SJSA1 (cell line): ENCODE measurements around the gene SCARF2. TPM values are rescaled to one million over a fixed set of nuclear protein-coding genes. Genes with fewer than 3 reads are reported as not detected.
"Not testable (repeated sequence)": the region's sequence is repeated elsewhere in the genome, so short reads cannot be mapped to it uniquely, and the experiment has no call there.

Experiments used
- DNase-seq, 2 experiments: peaks; one replicate each; pipeline ENCODE4 v3.0.0-alpha.2; 2015 to 2020; ENCODE audit warnings: low spot score in 2 of 2, low read depth in 1 of 2
- H3K27ac ChIP-seq: fragments of 250-450 bp; sonication (Bioruptor Pico); 2 replicates; pipeline ENCODE4 v1.5.1; 2020; ENCODE audit warnings: mild to moderate bottlenecking, moderate library complexity
- H3K27me3 ChIP-seq: fragments of 250-450 bp; sonication (Bioruptor Pico); replicated peaks from 2 replicates; pipeline ENCODE4 v1.5.1; 2020; ENCODE audit warnings: mild to moderate bottlenecking, moderate library complexity
- H3K36me3 ChIP-seq: fragments of 250-450 bp; sonication (Bioruptor Pico); 2 replicates; pipeline ENCODE4 v1.5.1; 2020; ENCODE audit warnings: mild to moderate bottlenecking
- H3K4me1 ChIP-seq: fragments of 250-450 bp; sonication (Bioruptor Pico); replicated peaks from 2 replicates; pipeline ENCODE4 v1.6.1; 2021; ENCODE audit warnings: mild to moderate bottlenecking
- H3K4me3 ChIP-seq: fragments of 250-450 bp; sonication (Bioruptor Pico); 2 replicates; pipeline ENCODE4 v1.5.1; 2020; ENCODE audit warnings: mild to moderate bottlenecking
- H3K9me3 ChIP-seq: fragments of 250-450 bp; sonication (Bioruptor Pico); replicated peaks from 2 replicates; pipeline ENCODE4 v1.5.1; 2020; ENCODE audit warnings: mild to moderate bottlenecking
- total RNA-seq: library from RNA; depleted of rRNA; stranded (reverse); fragments of >200 nt; shearing (Covaris generic); gene quantifications from 2 replicates; pipeline ENCODE4 v1.2.3, GENCODE V29; 2014

SCARF2 gene
- total RNA-seq, 1 experiment from 2014 or later = 50.5 TPM

- Histone ChIP-seq H3K27me3 (no peaks in the 10 kb centered on the region), H3K27ac (no peak overlapping the region), H3K4me1 (peaks cover 8% of the 10 kb centered on the region), H3K36me3 (peaks cover 6% of the 10 kb centered on the region), H3K4me3 (no peak overlapping the region), H3K9me3 (no peaks in the 10 kb centered on the region)
- no peak for DNase-seq
Measured at GRCh38 chr22:20399866-20400605, 37.6 kb downstream of the SCARF2 start.

GRCh38 chr22:20398420-20398819 is 39.2 kb downstream of the SCARF2 start:
- no peak for DNase-seq
- no peak overlapping the region for H3K4me3 ChIP-seq
- H3K9me3 ChIP-seq = no peaks in the 10 kb centered on the region
- no peaks in the 10 kb centered on the region for H3K27me3 ChIP-seq
- no peak overlapping the region for H3K27ac ChIP-seq
- H3K4me1 ChIP-seq = peaks cover 21% of the 10 kb centered on the region
- H3K36me3 ChIP-seq = peaks cover 10% of the 10 kb centered on the region

- H3K36me3 ChIP-seq = peaks cover 10% of the 10 kb centered on the region
- H3K4me3 ChIP-seq = no peak overlapping the region
- H3K9me3 ChIP-seq = no peaks in the 10 kb centered on the region
- H3K4me1 ChIP-seq = peaks cover 23% of the 10 kb centered on the region
- no peak overlapping the region for H3K27ac ChIP-seq
- no peaks in the 10 kb centered on the region for H3K27me3 ChIP-seq
- no peak for DNase-seq
Measured at GRCh38 chr22:20397498-20397897, 40.1 kb downstream of the SCARF2 start.

- Histone ChIP-seq H3K27ac (no peak overlapping the region), H3K36me3 (peaks cover 6% of the 10 kb centered on the region), H3K27me3 (no peaks in the 10 kb centered on the region), H3K4me3 (no peak overlapping the region), H3K4me1 (peaks cover 23% of the 10 kb centered on the region), H3K9me3 (no peaks in the 10 kb centered on the region)
- peak; percentile 45 to 46 for DNase-seq
Measured at GRCh38 chr22:20396639-20397038, 41.0 kb downstream of the SCARF2 start.

GRCh38 chr22:20395907-20396287 is 41.7 kb downstream of the SCARF2 start:
- no peak for DNase-seq
- H3K9me3 ChIP-seq = no peaks in the 10 kb centered on the region
- H3K27ac ChIP-seq = no peak overlapping the region
- H3K4me3 ChIP-seq = no peak overlapping the region
- H3K36me3 ChIP-seq = peaks cover 4% of the 10 kb centered on the region
- no peaks in the 10 kb centered on the region for H3K27me3 ChIP-seq
- H3K4me1 ChIP-seq = peaks cover 23% of the 10 kb centered on the region

- peak in 1 of 2 experiments; percentile 25 for DNase-seq
- Histone ChIP-seq H3K27ac (no peak overlapping the region), H3K4me3 (no peak overlapping the region)
Measured at GRCh38 chr22:20395181-20395906, 42.3 kb downstream of the SCARF2 start.

GRCh38 chr22:20393705-20394476 is 43.7 kb downstream of the SCARF2 start, which contains the start of gene ZNF74:
TSS of gene ZNF74 (plus strand) at chr22:20394151. CDS start at chr22:20394629, 478 bp downstream.
- peak within 1 kb of the TSS; percentile 19; the same call in 1 of the 2 replicates for H3K27ac ChIP-seq
- peaks cover 23% of the 10 kb centered on the region for H3K4me1 ChIP-seq
- H3K9me3 ChIP-seq = no peaks in the 10 kb centered on the region; the same call in 1 of the 2 replicates
- peak within 1 kb of the TSS; percentile 71 for H3K4me3 ChIP-seq
- H3K36me3 ChIP-seq = peaks cover 4% of the 10 kb centered on the region; the same call in 1 of the 2 replicates
- no peaks in the 10 kb centered on the region for H3K27me3 ChIP-seq
- DNase-seq = peak; percentile 81 to 89

More at GRCh38 chr22:20395181-20395906, 42.3 kb downstream of the SCARF2 start:
- peaks cover 4% of the 10 kb centered on the region; the same call in 1 of the 2 replicates for H3K36me3 ChIP-seq
- peaks cover 23% of the 10 kb centered on the region for H3K4me1 ChIP-seq
- H3K9me3 ChIP-seq = no peaks in the 10 kb centered on the region
- no peaks in the 10 kb centered on the region for H3K27me3 ChIP-seq

GRCh38 chr22:20392983-20393704 is 44.5 kb downstream of the SCARF2 start:
- H3K4me1 ChIP-seq = peaks cover 23% of the 10 kb centered on the region
- no peak for DNase-seq
- H3K4me3 ChIP-seq = peak overlapping the region; percentile 71
- peaks cover 4% of the 10 kb centered on the region; the same call in 1 of the 2 replicates for H3K36me3 ChIP-seq
- no peaks in the 10 kb centered on the region for H3K27me3 ChIP-seq
- no peak overlapping the region for H3K27ac ChIP-seq
- no peaks in the 10 kb centered on the region; the same call in 1 of the 2 replicates for H3K9me3 ChIP-seq

- not testable (repeated sequence) for H3K4me3 ChIP-seq, H3K36me3 ChIP-seq, H3K27ac ChIP-seq, DNase-seq, H3K27me3 ChIP-seq, H3K9me3 ChIP-seq
- peaks cover 23% of the 10 kb centered on the region for H3K4me1 ChIP-seq
Measured at GRCh38 chr22:20392365-20392881, 45.2 kb downstream of the SCARF2 start.

GRCh38 chr22:20391222-20391621 is 46.4 kb downstream of the SCARF2 start:
- no peak overlapping the region for H3K27ac ChIP-seq
- H3K27me3 ChIP-seq = no peaks in the 10 kb centered on the region
- H3K4me3 ChIP-seq = no peak overlapping the region

GRCh38 chr22:20390394-20390907 is 47.2 kb downstream of the SCARF2 start:
- Histone ChIP-seq H3K27me3 (no peaks in the 10 kb centered on the region), H3K4me1 (peaks cover 18% of the 10 kb centered on the region), H3K4me3 (no peak overlapping the region), H3K27ac (no peak overlapping the region), H3K36me3 (peaks cover 4% of the 10 kb centered on the region; the same call in 1 of the 2 replicates), H3K9me3 (no peaks in the 10 kb centered on the region; the same call in 1 of the 2 replicates)
- no peak for DNase-seq

More at GRCh38 chr22:20391222-20391621, 46.4 kb downstream of the SCARF2 start:
- Histone ChIP-seq H3K36me3 (peaks cover 4% of the 10 kb centered on the region; the same call in 1 of the 2 replicates), H3K4me1 (peaks cover 19% of the 10 kb centered on the region), H3K9me3 (no peaks in the 10 kb centered on the region; the same call in 1 of the 2 replicates)
- no peak for DNase-seq

- Histone ChIP-seq H3K9me3 (no peaks in the 10 kb centered on the region; the same call in 1 of the 2 replicates), H3K4me3 (no peak overlapping the region), H3K36me3 (peaks cover 3% of the 10 kb centered on the region; the same call in 1 of the 2 replicates), H3K4me1 (peaks cover 7% of the 10 kb centered on the region), H3K27me3 (no peaks in the 10 kb centered on the region), H3K27ac (no peak overlapping the region)
- no peak for DNase-seq
Measured at GRCh38 chr22:20389288-20389687, 48.3 kb downstream of the SCARF2 start.
